HL-60 (cell line): ENCODE results near the gene PDK2.

Experiments used
- CTCF ChIP-seq: IDR thresholded peaks from one replicate; pipeline ENCODE4 v1.5.1; 2011; ENCODE audit warnings: low read length, control low read depth, inconsistent platforms; ENCODE audit not compliant: insufficient read depth
- POLR2AphosphoS5 ChIP-seq: IDR thresholded peaks from 2 replicates; pipeline ENCODE4 v1.6.1; 2012; ENCODE audit warnings: low read depth
- REST ChIP-seq: IDR thresholded peaks from 2 replicates; pipeline ENCODE4 v1.6.1; 2012; ENCODE audit warnings: low read depth; ENCODE audit not compliant: insufficient replicate concordance
- SPI1 ChIP-seq: IDR thresholded peaks from 2 replicates; pipeline ENCODE4 v1.6.1; 2012; ENCODE audit warnings: low read depth, mild to moderate bottlenecking, borderline replicate concordance

- no peak for TF ChIP-seq REST
- TF ChIP-seq CTCF: no peak
- no peak for TF ChIP-seq POLR2AphosphoS5
- TF ChIP-seq SPI1: no peak
Observed at GRCh38 chr17:50047488-50048126, 47.5 kb upstream of the PDK2 start.
